OCI-LY1 (cell line): ENCODE results near the gene PHYHIPL.

Experiments
- CTCF ChIP-seq: fragments of 200-600 bp; sonication (generic), shearing (Covaris generic); IDR thresholded peaks from 2 replicates; pipeline ENCODE4 v1.5.1; 2017; ENCODE audit warnings: mild to moderate bottlenecking, antibody characterized with exemption, low read length, moderate library complexity, mixed read lengths
- EZH2 ChIP-seq: fragments of 200-600 bp; sonication (generic), shearing (Covaris generic); IDR thresholded peaks from 2 replicates; pipeline ENCODE4 v1.8.0; 2017; ENCODE audit warnings: borderline replicate concordance, mixed run types, mild to moderate bottlenecking, antibody characterized with exemption, low read length, moderate library complexity, mixed read lengths

GRCh38 chr10:59258890-59259289, 82.4 kb downstream of the PHYHIPL start:
- no peak for TF ChIP-seq CTCF
- no peak for TF ChIP-seq EZH2
